ENCODE data around the gene CSNK1A1.

Gene CSNK1A1

DNA sequence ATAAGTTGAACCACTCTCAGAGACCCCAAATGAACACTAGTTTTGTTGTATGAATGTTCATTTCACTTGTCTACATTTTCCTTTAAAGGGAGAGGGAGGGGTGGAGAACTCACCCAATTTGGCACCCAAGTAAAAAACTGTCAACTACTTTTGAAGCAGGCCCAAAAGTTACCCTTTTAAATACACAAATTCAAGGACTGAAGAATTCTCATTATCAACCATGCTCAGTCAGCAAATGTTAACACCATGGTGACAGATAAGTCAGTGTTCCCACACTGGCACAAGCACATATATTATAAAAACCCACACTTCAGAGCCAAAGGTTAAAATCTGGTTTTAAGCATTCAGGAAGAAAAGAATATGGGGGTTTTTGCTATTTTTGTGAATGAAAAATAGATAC, 31.6 kb downstream of the CSNK1A1 start:
- H3K9me2 ChIP-seq (replicated peaks; ENCODE audit: low read depth, low read length) = no peaks in the 10 kb centered on the region
- H3K9ac ChIP-seq (ENCODE audit: low read depth, low read length, poor library complexity, severe bottlenecking) = no peak overlapping the region
- H3K9me3 ChIP-seq (ENCODE audit: insufficient read depth, low read depth, low read length) = no peaks in the 10 kb centered on the region
- peaks cover 99% of the 10 kb centered on the region for H4K20me1 ChIP-seq (ENCODE audit: insufficient read depth, low read length, poor library complexity, severe bottlenecking)
- H3K27me3 ChIP-seq (ENCODE audit: insufficient read depth, low read length, poor library complexity, severe bottlenecking) = no peaks in the 10 kb centered on the region
- H2AFZ ChIP-seq (ENCODE audit: low read length) = no peak overlapping the region
- H3F3A ChIP-seq (ENCODE audit: low read depth) = peaks cover 3% of the 10 kb centered on the region
- peaks cover 98% of the 10 kb centered on the region for H3K36me3 ChIP-seq (ENCODE audit: insufficient read depth, low read length)
- H3K79me2 ChIP-seq (ENCODE audit: insufficient read depth, low read length) = peaks cover 100% of the 10 kb centered on the region
- H3K4me1 ChIP-seq (ENCODE audit: insufficient read depth, low read length, poor library complexity, severe bottlenecking) = peaks cover 16% of the 10 kb centered on the region
- no peak overlapping the region for H3K4me3 ChIP-seq (ENCODE audit: low read length, poor library complexity, severe bottlenecking)
- H3K4me2 ChIP-seq (ENCODE audit: low read depth, low read length, poor library complexity, severe bottlenecking) = peak overlapping the region; percentile 1
- TF ChIP-seq EZH2phosphoT487 (IDR thresholded peaks at IDR 0.05; ENCODE audit: borderline replicate concordance) = no peak
- TF ChIP-seq, protein P1, sequence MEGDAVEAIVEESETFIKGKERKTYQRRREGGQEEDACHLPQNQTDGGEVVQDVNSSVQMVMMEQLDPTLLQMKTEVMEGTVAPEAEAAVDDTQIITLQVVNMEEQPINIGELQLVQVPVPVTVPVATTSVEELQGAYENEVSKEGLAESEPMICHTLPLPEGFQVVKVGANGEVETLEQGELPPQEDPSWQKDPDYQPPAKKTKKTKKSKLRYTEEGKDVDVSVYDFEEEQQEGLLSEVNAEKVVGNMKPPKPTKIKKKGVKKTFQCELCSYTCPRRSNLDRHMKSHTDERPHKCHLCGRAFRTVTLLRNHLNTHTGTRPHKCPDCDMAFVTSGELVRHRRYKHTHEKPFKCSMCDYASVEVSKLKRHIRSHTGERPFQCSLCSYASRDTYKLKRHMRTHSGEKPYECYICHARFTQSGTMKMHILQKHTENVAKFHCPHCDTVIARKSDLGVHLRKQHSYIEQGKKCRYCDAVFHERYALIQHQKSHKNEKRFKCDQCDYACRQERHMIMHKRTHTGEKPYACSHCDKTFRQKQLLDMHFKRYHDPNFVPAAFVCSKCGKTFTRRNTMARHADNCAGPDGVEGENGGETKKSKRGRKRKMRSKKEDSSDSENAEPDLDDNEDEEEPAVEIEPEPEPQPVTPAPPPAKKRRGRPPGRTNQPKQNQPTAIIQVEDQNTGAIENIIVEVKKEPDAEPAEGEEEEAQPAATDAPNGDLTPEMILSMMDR (conservative IDR thresholded peaks at IDR 0.05; ENCODE audit: low read length) = no peak

DNA sequence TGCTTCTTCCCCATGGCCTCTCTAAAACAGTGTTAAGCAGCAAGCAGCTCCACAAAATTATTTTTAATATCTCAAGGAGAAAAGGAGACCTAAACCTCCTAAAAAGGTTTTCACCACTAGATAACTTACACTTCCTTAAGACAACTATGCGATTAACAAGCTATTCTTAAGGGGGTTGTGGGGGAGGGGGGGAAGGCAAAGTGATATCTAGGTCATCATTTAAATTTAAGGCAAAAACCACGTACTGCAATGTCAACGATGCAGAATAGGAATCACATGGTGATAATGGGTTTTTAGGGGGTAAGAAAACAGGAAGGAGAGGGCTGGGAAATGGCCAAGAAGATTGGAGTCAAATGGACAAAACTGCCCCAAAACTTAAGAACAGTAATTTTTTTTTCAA, 32.6 kb downstream of the CSNK1A1 start:
- peaks cover 16% of the 10 kb centered on the region for H3K4me1 ChIP-seq (ENCODE audit: insufficient read depth, low read length, poor library complexity, severe bottlenecking)
- H3K9me2 ChIP-seq (replicated peaks; ENCODE audit: low read depth, low read length) = no peaks in the 10 kb centered on the region
- peak overlapping the region; percentile 19 for H3K4me2 ChIP-seq (ENCODE audit: low read depth, low read length, poor library complexity, severe bottlenecking)
- H3K36me3 ChIP-seq (ENCODE audit: insufficient read depth, low read length) = peaks cover 95% of the 10 kb centered on the region
- H3F3A ChIP-seq (ENCODE audit: low read depth) = peaks cover 3% of the 10 kb centered on the region
- no peak overlapping the region for H3K9ac ChIP-seq (ENCODE audit: low read depth, low read length, poor library complexity, severe bottlenecking)
- H4K20me1 ChIP-seq (ENCODE audit: insufficient read depth, low read length, poor library complexity, severe bottlenecking) = peaks cover 99% of the 10 kb centered on the region
- H2AFZ ChIP-seq (ENCODE audit: low read length) = no peak overlapping the region
- H3K27me3 ChIP-seq (ENCODE audit: insufficient read depth, low read length, poor library complexity, severe bottlenecking) = no peaks in the 10 kb centered on the region
- peaks cover 100% of the 10 kb centered on the region for H3K79me2 ChIP-seq (ENCODE audit: insufficient read depth, low read length)
- no peaks in the 10 kb centered on the region for H3K9me3 ChIP-seq (ENCODE audit: insufficient read depth, low read depth, low read length)
- no peak overlapping the region for H3K4me3 ChIP-seq (ENCODE audit: low read length, poor library complexity, severe bottlenecking)
- no peak for TF ChIP-seq EZH2phosphoT487 (IDR thresholded peaks at IDR 0.05; ENCODE audit: borderline replicate concordance)
- TF ChIP-seq, protein P1 (conservative IDR thresholded peaks at IDR 0.05; ENCODE audit: low read length) = no peak

DNA sequence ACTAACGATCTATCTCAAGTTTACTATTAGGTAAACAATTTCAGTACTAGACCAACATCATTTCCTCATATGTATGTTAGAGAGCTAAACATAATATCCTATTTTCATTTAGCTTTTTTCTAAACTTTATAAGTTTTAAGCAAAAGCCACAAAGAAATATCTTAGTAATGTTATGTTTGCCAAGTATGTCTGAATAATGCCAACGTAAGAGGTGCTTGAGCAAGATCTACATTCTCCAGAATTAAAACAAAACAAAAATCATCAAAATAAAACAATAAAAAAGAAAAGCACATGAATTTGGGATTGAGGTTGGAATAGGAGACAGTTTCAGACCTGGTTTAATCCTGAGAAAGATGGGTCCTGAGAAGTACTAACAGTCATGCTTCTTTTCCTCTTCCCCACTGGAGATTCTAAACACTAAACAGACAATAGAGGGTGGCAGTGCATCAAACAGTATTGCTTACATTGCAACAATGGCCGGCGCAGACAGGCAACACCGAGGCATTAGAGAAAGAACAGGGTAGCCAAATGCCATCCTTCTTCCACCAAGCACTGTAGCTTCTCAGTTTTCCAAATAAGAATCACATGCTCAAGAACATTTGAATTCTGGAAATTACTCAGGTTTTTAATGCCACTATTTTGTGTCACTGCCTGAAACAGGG, 33.6 kb downstream of the CSNK1A1 start:
- Histone ChIP-seq H3K9me3 (ENCODE audit: insufficient read depth, low read depth, low read length) (no peaks in the 10 kb centered on the region), H3F3A (ENCODE audit: low read depth) (peaks cover 3% of the 10 kb centered on the region), H2AFZ (ENCODE audit: low read length) (no peak overlapping the region), H3K4me2 (ENCODE audit: low read depth, low read length, poor library complexity, severe bottlenecking) (no peak overlapping the region), H3K9me2 (replicated peaks; ENCODE audit: low read depth, low read length) (no peaks in the 10 kb centered on the region), H3K4me3 (ENCODE audit: low read length, poor library complexity, severe bottlenecking) (no peak overlapping the region), H3K36me3 (ENCODE audit: insufficient read depth, low read length) (peaks cover 94% of the 10 kb centered on the region), H3K4me1 (ENCODE audit: insufficient read depth, low read length, poor library complexity, severe bottlenecking) (peaks cover 16% of the 10 kb centered on the region), H4K20me1 (ENCODE audit: insufficient read depth, low read length, poor library complexity, severe bottlenecking) (peaks cover 99% of the 10 kb centered on the region), H3K9ac (ENCODE audit: low read depth, low read length, poor library complexity, severe bottlenecking) (no peak overlapping the region), H3K79me2 (ENCODE audit: insufficient read depth, low read length) (peaks cover 100% of the 10 kb centered on the region), H3K27me3 (ENCODE audit: insufficient read depth, low read length, poor library complexity, severe bottlenecking) (no peaks in the 10 kb centered on the region)
- TF ChIP-seq EZH2phosphoT487 (IDR thresholded peaks at IDR 0.05; ENCODE audit: borderline replicate concordance) = no peak
- TF ChIP-seq, protein P1 (conservative IDR thresholded peaks at IDR 0.05; ENCODE audit: low read length) = no peak

Measured in Loucy (cell line).